ENCODE results near the gene OR10D3. TPM values are rescaled to one million over a fixed set of nuclear protein-coding genes. Genes with fewer than 3 reads are reported as not detected.
"Not testable (repeated sequence)": the region's sequence is repeated elsewhere in the genome, so short reads cannot be mapped to it uniquely, and the experiment has no call there.

The OR10D3 gene
- total RNA-seq, 1 donor, result not detected

DNA sequence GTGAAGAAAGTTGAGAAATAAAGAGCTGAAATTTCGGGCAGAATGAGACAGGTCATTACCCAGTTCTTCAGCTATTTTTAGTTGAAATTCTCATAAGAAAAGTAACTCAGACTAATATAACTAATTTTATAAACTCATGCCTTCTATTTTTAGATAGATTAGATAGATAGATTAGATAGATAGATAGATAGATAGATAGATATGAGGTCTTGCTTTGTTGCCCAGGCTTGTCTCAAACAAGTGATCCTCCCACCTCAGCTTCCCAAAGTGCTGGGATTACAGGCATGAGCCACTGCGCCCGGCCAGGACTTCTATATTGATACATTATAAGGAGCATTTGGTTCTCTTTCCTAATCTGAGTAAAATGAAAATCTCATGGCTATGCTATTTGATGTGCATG, 30.9 kb downstream of the OR10D3 start:
- H3K4me3 ChIP-seq (ENCODE audit: low read depth, low read length), result no peak overlapping the region
- TF ChIP-seq, protein P1, sequence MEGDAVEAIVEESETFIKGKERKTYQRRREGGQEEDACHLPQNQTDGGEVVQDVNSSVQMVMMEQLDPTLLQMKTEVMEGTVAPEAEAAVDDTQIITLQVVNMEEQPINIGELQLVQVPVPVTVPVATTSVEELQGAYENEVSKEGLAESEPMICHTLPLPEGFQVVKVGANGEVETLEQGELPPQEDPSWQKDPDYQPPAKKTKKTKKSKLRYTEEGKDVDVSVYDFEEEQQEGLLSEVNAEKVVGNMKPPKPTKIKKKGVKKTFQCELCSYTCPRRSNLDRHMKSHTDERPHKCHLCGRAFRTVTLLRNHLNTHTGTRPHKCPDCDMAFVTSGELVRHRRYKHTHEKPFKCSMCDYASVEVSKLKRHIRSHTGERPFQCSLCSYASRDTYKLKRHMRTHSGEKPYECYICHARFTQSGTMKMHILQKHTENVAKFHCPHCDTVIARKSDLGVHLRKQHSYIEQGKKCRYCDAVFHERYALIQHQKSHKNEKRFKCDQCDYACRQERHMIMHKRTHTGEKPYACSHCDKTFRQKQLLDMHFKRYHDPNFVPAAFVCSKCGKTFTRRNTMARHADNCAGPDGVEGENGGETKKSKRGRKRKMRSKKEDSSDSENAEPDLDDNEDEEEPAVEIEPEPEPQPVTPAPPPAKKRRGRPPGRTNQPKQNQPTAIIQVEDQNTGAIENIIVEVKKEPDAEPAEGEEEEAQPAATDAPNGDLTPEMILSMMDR (IDR thresholded peaks at IDR 0.05; ENCODE audit: insufficient read depth, low read length), result no peak
- DNase-seq (ENCODE audit: low read depth), result no peak

DNA sequence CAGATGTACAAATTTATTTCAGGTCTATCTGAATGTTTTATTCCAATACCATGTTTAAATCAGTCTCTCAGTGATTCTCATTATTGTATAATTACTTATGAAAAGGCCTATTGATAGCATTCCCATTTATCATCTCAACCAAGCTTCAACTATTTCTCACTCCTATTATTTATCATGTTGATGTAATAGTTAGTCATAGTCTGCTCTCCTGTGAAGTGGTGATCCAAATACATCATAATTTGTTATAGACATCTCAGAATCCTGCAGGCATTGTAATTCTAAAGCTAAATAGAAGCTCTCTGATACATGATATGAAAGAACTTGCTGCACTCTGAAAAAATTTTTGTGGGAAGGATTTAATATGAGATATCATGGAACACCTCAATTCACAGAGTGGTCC, 36.0 kb downstream of the OR10D3 start:
- no peak overlapping the region for H3K4me3 ChIP-seq (ENCODE audit: low read depth, low read length)
- DNase-seq (ENCODE audit: low read depth), result no peak
- TF ChIP-seq, protein P1 (IDR thresholded peaks at IDR 0.05; ENCODE audit: insufficient read depth, low read length), result no peak

- no peak for DNase-seq (ENCODE audit: low read depth)
- no peak overlapping the region for H3K4me3 ChIP-seq (ENCODE audit: low read depth, low read length)
- TF ChIP-seq, protein P1 (IDR thresholded peaks at IDR 0.05; ENCODE audit: insufficient read depth, low read length), result no peak
These were observed 39.3 kb downstream of the OR10D3 start for GRCh38 chr11:124222407-124222806.

- DNase-seq (ENCODE audit: low read depth); H3K4me3 ChIP-seq (ENCODE audit: low read depth, low read length): not testable (repeated sequence)
These were observed 41.7 kb downstream of the OR10D3 start for GRCh38 chr11:124224618-124225423.

GRCh38 chr11:124225471-124225870, 42.3 kb downstream of the OR10D3 start:
- no peak overlapping the region for H3K4me3 ChIP-seq (ENCODE audit: low read depth, low read length)
- TF ChIP-seq, protein P1 (IDR thresholded peaks at IDR 0.05; ENCODE audit: insufficient read depth, low read length), result no peak
- no peak for DNase-seq (ENCODE audit: low read depth)

DNA sequence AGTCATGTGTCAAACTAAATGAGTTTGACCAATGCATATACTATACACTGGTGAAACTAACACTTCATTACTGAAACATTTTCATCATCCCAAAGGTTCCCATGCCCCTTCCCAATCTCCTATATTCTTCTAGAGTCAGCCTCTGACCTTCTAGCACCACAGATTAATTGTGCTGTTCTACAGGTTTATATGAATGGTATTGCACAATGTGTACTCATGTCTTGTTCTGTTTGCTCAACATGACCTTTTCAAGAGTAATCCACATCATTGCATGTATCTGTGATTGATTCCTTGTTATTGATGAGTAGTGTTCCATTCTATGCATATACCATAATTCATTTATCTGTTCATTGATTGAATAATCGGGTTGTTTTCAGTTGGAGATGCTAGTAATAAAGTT, 50.2 kb downstream of the OR10D3 start:
- no peak for DNase-seq (ENCODE audit: low read depth)
- TF ChIP-seq, protein P1 (IDR thresholded peaks at IDR 0.05; ENCODE audit: insufficient read depth, low read length), result no peak

More for the DNA sequence above, 50.2 kb downstream of the OR10D3 start:
- no peak overlapping the region for H3K4me3 ChIP-seq (ENCODE audit: low read depth, low read length)

Other genes starting within 250 kb of the OR10D3 start
- not detected in 2 replicates for gene OR4D5, start 243.7 kb upstream of the OR10D3 start, total RNA-seq (ENCODE audit: low replicate concordance)
- not detected in 2 replicates for gene OR6T1, start 239.5 kb upstream of the OR10D3 start, total RNA-seq (ENCODE audit: low replicate concordance)
- not detected in 2 replicates for gene OR10S1, start 205.6 kb upstream of the OR10D3 start, total RNA-seq (ENCODE audit: low replicate concordance)
- not detected in 2 replicates for gene OR10G6, start 188.2 kb upstream of the OR10D3 start, total RNA-seq (ENCODE audit: low replicate concordance)
- gene OR10G4, start 170.3 kb upstream of the OR10D3 start, total RNA-seq (ENCODE audit: low replicate concordance), result not detected in 2 replicates
- gene OR10G9, start 160.3 kb upstream of the OR10D3 start, total RNA-seq (ENCODE audit: low replicate concordance), result not detected in 2 replicates
- gene OR10G8, start 156.5 kb upstream of the OR10D3 start, total RNA-seq (ENCODE audit: low replicate concordance), result not detected in 2 replicates
- not detected in 2 replicates for gene OR10G7, start 142.0 kb upstream of the OR10D3 start, total RNA-seq (ENCODE audit: low replicate concordance)
- 20.5 and 28.4 TPM in 2 replicates for gene VWA5A, start 67.9 kb upstream of the OR10D3 start, total RNA-seq (ENCODE audit: low replicate concordance)
- gene OR8G1, start 57.8 kb downstream of the OR10D3 start, total RNA-seq (ENCODE audit: low replicate concordance), result not detected in 2 replicates
- gene OR8G5, start 73.0 kb downstream of the OR10D3 start, total RNA-seq (ENCODE audit: low replicate concordance), result not detected in 2 replicates
- not detected in 2 replicates for gene OR8D1, start 130.6 kb downstream of the OR10D3 start, total RNA-seq (ENCODE audit: low replicate concordance)
- not detected in 2 replicates for gene OR8D2, start 136.9 kb downstream of the OR10D3 start, total RNA-seq (ENCODE audit: low replicate concordance)
- gene OR8B2, start 201.2 kb downstream of the OR10D3 start, total RNA-seq (ENCODE audit: low replicate concordance), result not detected in 2 replicates
- not detected in 2 replicates for gene OR8B3, start 215.7 kb downstream of the OR10D3 start, total RNA-seq (ENCODE audit: low replicate concordance)
- gene OR8B4, start 241.5 kb downstream of the OR10D3 start, total RNA-seq (ENCODE audit: low replicate concordance), result not detected in 2 replicates